Measurements from ENCODE around the gene RNF182.
"Not testable (repeated sequence)": the region's sequence is repeated elsewhere in the genome, so short reads cannot be mapped to it uniquely, and the experiment has no call there.

Gene RNF182

DNA sequence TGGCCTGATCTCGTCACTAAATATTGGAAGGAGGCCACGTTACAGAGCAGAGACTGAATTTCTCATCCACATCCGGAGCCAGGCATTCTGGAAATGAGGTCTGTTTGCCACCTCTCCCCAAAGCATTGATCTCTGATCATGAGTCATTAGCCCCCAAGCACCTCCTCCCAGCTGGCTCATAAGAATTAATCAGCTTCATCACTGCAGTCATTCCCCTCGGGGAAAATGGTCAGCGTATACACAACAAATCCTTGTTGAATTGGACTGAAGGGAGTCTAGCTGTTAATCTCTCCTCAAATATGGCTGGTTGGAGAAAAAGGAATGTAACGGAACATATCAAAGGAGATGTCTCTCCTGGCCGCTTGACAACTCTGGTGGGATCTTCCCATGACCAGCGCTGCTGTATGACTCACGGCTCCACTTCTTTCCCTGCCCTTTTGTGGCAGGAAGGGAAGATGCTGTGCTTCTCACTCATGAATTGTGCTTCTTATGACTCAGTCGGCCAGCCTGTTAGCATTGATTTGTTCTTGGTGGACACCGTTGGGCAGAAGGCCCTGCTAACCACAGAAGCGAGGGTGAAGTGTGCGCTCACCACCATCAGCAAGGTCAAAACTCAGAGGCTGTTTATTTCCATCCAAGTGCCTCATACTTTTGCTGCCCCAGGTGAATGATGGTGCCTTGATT lies 76.7 kb downstream of the RNF182 start:
- DNase-seq (ENCODE audit: low read depth in 2 of 2): no peak

- no peak for DNase-seq (ENCODE audit: low read depth in 2 of 2)
Observed at GRCh38 chr6:14002176-14002947, 77.6 kb downstream of the RNF182 start.

GRCh38 chr6:14004258-14004657 lies 79.5 kb downstream of the RNF182 start:
- no peak for DNase-seq (ENCODE audit: low read depth in 2 of 2)

DNA sequence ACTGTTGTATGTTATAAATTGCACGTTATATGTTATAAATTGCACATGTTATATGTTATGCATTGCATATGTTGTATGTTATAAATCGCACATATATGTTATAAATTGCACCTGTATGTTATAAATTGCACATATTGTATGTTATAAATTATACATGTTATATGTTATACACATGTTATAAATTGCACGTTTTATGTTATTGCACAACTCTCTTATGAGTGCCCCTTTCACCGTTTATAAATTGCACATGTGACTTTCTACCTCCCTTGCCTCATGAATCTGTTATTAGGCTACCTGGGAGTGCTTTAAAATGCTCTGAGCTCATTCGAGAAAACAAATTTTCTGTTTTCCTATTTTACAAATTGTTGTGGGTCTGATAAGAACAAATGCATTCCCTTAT lies 84.1 kb downstream of the RNF182 start:
- no peak for DNase-seq (ENCODE audit: low read depth in 2 of 2)

GRCh38 chr6:14009431-14009830 lies 84.7 kb downstream of the RNF182 start:
- DNase-seq (ENCODE audit: low read depth in 2 of 2): no peak

- DNase-seq (ENCODE audit: low read depth in 2 of 2): no peak
Observed at GRCh38 chr6:14010275-14010674, 85.5 kb downstream of the RNF182 start.

DNA sequence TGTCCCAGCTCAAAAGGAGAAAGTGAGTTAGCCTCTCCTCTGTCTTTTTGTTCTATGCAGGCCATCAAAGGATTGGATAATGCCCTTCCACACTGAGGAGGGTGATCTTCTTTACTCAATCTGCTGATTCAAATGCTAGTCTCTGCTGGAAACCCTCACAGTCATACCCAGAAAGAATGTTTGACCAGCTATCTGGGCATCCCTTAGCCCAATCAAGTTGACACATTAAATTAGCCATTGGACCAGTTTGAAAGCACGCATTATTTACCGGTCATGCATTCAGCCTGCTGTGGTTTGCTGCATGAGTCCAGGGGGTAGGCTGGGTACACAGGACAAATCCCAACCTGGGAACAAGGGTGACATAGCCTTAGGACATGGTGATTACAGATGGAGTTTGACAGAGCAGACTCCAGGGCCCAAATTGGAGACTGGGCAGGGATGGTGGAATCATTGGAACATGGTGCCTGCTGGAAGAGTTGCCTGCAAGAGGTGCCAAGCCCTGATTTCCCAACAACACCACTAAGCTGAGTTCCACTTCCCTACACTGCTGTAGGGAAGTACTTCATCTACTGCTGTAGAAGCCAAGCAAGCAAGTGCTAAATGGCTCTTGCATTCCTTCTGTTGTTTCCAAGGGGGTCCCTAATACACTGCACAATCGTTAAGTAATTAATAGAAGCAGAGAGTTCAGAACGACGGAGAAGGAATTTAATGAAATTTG lies 87.7 kb downstream of the RNF182 start:
- DNase-seq (ENCODE audit: low read depth in 2 of 2): no peak

GRCh38 chr6:14015964-14016363 lies 91.2 kb downstream of the RNF182 start:
- no peak for DNase-seq (ENCODE audit: low read depth in 2 of 2)

GRCh38 chr6:14016432-14016831 lies 91.7 kb downstream of the RNF182 start:
- no peak for DNase-seq (ENCODE audit: low read depth in 2 of 2)

- no peak for DNase-seq (ENCODE audit: low read depth in 2 of 2)
Observed at GRCh38 chr6:14016935-14017625, 92.3 kb downstream of the RNF182 start.

DNA sequence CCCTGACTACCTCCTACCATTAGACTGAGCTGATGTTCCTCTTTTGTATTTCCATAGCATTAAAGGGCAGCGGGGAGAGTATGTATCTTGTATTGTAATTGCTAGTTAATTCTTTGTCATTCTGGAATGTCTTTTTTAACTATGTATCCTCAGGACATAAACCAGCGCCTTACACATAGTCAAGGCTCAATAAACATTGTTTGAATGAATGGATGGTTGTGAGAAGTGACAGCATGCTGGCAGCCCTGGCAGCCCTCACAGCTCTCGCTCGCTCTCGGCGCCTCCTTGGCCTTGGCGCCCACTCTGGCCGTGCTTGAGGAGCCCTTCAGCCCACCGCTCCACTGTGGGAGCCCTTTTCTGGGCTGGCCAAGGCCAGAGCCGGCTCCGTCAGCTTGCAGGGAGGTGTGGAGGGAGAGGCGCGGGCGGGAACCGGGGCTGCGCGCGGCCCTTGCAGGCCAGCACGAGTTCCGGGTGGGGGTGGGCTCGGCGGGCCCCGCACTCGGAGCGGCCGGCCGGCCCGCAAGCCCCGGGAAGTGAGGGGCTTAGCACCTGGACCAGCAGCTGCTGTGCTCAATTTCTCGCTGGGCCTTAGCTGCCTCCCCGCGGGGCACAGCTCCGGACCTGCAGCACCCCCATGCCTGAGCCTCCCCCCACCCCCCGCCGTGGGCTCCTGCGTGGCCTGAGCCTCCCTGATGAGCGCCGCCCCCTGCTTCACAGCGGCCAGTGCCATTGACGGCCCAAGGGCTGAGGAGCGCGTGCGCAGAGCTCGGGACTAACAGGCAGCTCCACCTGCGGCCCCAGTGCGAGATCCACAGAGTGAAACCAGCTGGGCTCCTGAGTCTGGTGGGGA lies 93.1 kb downstream of the RNF182 start:
- DNase-seq (ENCODE audit: low read depth in 2 of 2): no peak

DNA sequence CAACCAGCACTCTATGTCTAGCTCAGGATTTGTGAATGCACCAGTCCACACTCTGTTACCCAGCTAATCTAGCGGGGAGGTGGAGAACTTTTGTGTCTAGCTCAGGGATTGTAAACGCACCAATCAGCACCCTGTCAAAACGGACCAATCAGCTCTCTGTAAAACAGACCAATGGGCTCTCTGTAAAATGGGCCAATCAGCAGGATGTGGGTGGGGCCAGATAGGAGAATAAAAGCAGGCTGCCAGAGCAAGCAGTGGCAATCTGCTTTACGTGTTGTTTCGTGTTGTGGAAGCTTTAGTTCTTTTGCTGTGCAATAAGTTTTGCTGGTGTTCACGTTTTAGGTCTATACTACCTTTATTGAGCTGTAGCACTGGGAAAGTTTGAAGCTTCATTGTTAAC lies 93.8 kb downstream of the RNF182 start:
- DNase-seq (ENCODE audit: low read depth in 2 of 2): not testable (repeated sequence)

GRCh38 chr6:14020551-14020950 lies 95.8 kb downstream of the RNF182 start:
- DNase-seq (ENCODE audit: low read depth in 2 of 2): no peak

DNA sequence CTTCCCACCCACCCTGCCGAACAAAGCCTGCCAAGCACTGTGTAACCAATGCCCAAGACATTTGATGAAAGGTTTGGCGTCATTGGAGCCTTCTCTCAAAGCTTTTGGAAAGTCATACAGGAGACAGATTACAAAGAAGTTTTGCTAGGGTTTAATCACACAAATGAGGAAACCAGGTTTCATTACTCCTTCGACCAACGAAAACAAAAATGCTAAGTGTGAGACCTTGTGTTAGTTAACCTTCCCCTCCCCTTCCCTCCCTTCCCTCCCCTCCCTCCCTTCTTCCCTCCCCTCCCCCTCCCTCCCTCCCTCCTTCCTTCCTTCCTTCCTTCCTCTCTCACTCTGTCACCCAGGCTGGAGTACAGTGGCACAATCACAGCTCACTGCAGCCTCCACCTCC lies 96.7 kb downstream of the RNF182 start:
- DNase-seq (ENCODE audit: low read depth in 2 of 2): no peak

DNA sequence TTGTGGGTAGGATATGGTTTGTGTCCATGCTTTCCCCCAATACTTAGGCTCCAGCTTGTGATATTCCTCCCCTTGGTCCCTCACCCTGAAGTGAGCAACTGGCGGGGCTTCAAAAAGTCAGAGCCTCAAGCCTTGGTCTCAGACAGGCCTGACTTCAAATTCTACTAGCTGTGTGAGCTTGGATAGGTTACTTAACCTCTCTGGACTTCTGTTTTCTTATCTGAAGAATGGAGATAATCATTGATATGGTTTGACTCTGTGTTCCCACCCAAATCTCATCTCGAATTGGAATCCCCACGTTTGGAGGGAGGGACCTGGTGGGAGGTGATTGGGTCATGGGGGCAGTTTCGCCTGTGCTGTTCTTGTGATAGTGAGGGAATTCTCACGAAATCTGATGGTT lies 97.9 kb downstream of the RNF182 start:
- DNase-seq (ENCODE audit: low read depth in 2 of 2): no peak

- no peak for DNase-seq (ENCODE audit: low read depth in 2 of 2)
Observed at GRCh38 chr6:14023855-14024254, 99.1 kb downstream of the RNF182 start.

GRCh38 chr6:14025160-14025559 lies 100.4 kb downstream of the RNF182 start:
- DNase-seq (ENCODE audit: low read depth in 2 of 2): no peak

- no peak for DNase-seq (ENCODE audit: low read depth in 2 of 2)
Observed at GRCh38 chr6:14026831-14027539, 102.2 kb downstream of the RNF182 start.

DNA sequence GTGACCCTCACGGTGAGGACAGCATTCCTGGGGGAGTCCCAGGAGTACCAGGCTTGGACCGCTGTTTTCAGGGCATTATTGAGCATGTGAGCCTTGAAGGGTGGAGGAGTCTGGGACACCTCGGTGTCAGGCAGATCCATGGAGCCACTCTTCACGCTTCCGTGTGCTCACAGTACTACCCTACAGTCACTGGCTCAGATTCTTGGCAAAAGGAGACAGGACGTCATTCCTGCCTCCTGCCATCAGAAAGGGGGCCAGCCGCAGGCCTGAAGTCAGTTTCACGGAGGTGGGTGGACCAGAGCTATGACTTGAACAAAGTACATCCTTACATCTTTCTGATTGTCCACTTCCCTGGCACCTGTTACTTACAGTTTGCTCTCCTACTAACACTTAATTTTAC lies 103.9 kb downstream of the RNF182 start:
- DNase-seq (ENCODE audit: low read depth in 2 of 2): no peak

DNA sequence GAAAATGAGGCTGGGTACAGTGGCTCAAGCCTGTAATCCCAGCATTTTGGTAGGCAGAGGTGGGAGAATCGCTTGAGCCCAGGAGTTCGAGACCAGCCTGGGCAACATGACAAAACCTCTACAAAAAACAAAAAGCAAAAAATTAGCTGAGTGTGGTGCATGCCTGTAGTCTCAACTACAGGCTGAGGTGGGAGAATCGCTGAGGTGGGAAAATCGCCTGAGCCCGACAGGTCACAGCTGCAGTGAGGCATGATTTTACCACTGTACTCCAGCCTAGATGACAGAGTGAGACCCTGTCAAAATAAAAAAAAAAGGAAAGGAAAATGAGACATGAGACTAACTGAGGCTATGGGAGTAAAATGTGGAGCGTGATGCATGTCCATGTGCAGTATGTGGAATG lies 104.9 kb downstream of the RNF182 start:
- no peak for DNase-seq (ENCODE audit: low read depth in 2 of 2)
